Head of caudate nucleus (tissue), 42 donors: Measurements from ENCODE around the gene ABCB8.

ENCODE experiments used
- DNase-seq, 42 donors: peaks; one replicate each; pipeline versions ENCODE4 v3.0.0 to v3.0.0-alpha.2; 2020 to 2021; ENCODE audit warnings: mixed read lengths in 7 of 42
- intact Hi-C: fragments of 100-400 bp; cut with DNase I; formaldehyde crosslinking; loops from one replicate; pipeline ENCODE4 v1.15.0; 2022

ABCB8 gene

DNA sequence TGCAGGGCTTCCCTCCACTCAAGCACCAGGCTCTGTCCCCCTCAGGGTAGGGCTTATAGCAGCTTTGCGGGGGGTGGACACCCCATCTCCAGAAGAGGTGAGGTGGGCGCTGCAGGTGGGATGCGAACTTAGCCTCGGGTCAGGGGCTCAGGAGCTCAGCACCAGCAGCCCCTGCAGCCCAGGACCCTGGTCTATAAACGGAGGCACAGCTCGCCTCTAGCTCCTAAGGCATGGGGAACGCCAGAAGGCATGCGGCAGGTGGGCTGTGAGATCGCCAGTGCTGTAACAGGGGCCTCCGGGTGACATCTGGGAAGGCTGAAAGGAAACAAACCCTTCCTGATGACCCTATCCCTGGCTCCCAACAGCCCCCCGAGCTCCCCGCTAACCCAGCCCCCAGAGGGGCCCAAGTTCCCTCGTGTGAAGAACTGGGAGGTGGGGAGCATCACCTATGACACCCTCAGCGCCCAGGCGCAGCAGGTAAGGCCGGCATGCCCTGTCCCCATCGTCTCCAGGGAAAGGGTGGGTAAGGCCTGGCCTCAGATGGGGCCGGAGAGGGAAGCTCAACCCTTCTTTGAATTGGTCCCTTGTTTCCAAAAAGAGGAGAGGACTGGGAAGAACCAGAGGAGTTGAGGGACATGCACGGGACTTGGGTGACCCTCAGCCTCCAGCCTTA lies 33.3 kb upstream of the ABCB8 start:
- no peak for DNase-seq
- intact Hi-C loops: loop anchor here (10.0 kb wide), 1 partner anchor 210 kb away; no protein-coding TSS in a partner anchor

DNA sequence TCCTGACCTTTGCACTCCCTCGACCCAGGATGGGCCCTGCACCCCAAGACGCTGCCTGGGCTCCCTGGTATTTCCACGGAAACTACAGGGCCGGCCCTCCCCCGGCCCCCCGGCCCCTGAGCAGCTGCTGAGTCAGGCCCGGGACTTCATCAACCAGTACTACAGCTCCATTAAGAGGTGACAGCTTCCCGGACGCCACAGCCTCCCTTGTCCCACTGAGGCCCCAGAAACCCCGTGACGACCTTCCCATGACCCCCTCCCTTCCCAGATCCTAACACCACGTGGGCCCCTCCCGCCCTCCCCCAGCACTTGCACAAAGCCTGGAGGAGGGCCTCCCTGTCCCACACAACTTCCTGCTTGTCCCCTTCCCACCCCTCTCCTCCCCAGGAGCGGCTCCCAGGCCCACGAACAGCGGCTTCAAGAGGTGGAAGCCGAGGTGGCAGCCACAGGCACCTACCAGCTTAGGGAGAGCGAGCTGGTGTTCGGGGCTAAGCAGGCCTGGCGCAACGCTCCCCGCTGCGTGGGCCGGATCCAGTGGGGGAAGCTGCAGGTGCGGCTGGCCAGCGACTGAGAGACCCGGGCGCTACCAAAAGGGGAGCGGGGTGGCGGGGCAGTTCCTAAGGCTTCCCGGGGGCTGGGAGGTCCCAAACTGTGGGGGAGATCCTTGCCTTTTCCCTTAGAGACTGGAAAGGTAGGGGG lies 31.7 kb upstream of the ABCB8 start:
- DNase-seq: no peak
- intact Hi-C loops: loop anchor here (10.0 kb wide), 1 partner anchor 212 kb away; no protein-coding TSS in a partner anchor

DNA sequence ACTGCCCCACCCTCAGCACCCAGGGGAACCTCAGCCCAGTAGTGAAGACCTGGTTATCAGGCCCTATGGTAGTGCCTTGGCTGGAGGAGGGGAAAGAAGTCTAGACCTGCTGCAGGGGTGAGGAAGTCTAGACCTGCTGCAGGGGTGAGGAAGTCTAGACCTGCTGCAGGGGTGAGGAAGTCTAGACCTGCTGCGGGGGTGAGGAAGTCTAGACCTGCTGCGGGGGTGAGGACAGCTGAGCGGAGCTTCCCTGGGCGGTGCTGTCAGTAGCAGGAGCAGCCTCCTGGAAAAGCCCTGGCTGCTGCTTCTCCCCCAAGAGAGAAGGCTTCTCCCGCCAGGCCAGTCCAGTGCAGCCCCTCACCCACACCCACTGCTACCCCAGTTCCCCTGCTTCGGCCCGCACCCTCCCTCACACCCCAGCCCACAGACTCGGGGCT lies 31.2 kb upstream of the ABCB8 start:
- intact Hi-C loops: loop anchor here (10.0 kb wide), 1 partner anchor 212 kb away; no protein-coding TSS in a partner anchor
- no peak for DNase-seq

DNA sequence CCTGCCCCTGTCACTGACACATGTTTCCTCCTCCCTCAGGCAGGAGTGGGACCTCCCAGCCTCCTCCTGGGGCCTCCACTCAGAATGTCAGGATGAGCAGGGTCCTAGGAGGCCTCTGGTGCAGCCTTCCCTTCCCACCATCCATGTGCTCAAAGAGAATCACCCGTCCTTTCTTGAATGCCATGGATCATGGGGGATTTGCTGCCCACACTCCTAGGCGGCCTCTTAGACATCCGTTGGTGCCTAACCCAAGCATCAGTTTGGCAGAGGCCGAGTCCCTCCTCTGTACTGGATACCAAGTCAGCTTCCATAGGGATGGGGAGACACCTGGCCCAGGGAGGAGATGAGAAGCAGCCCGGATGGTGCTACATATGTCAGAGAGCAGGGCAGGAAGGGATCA lies 30.4 kb upstream of the ABCB8 start:
- intact Hi-C loops: loop anchor here (10.0 kb wide), 1 partner anchor 213 kb away; no protein-coding TSS in a partner anchor
- DNase-seq: no peak

DNA sequence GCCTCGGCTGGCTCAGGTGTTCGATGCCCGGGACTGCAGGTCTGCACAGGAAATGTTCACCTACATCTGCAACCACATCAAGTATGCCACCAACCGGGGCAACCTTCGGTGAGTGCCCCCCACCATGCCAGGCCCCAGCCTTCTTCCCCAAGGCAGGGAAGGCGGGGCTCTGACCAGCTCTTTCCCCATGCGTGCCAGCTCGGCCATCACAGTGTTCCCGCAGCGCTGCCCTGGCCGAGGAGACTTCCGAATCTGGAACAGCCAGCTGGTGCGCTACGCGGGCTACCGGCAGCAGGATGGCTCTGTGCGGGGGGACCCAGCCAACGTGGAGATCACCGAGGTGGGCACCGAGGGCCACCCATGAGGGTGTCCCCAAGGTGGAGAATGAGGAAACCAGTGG lies 29.9 kb upstream of the ABCB8 start:
- intact Hi-C loops: loop anchor here (10.0 kb wide), 1 partner anchor 214 kb away; no protein-coding TSS in a partner anchor
- no peak for DNase-seq

DNA sequence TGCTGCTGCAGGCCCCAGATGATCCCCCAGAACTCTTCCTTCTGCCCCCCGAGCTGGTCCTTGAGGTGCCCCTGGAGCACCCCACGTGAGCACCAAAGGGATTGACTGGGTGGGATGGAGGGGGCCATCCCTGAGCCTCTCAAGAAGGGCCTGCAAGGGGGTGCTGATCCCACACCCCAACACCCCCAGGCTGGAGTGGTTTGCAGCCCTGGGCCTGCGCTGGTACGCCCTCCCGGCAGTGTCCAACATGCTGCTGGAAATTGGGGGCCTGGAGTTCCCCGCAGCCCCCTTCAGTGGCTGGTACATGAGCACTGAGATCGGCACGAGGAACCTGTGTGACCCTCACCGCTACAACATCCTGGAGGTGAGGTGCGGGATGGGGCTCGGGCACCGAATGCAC lies 29.2 kb upstream of the ABCB8 start:
- no peak for DNase-seq
- intact Hi-C loops: loop anchor here (10.0 kb wide), 1 partner anchor 214 kb away; no protein-coding TSS in a partner anchor

DNA sequence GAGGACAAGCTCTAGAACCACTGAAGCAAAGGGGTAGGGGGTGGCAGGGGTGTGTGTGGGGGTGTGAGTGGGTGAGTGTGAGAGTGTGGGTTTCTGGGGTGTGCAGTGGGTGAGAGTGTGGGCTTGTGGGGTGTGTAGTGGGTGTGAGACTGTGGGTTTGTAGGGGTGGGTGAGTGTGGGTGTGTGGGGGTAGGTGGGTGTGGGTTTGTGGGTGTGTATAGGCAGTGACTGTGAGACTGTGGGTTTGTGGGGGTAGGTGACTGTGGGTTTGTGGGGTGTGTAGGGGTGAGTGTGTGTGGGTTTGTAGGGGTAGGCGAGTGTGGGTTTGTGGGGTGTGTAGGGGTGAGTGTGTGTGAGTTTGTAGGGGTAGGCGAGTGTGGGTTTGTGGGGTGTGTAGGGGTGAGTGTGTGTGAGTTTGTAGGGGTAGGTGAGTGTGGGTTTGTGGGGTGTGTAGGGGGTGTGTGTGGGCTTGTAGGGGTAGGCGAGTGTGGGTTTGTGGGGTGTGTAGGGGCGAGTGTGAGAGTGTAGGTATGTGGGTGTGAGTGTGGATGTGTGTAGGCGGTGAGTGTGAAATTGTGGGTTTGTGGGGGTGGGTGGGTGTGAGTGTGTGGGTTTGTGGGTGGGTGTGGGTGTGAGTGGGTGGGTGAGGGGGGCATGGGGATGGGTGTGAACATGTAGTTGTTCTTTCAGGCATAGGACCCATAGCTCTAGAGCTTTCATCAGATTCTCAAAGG lies 28.6 kb upstream of the ABCB8 start:
- DNase-seq: no peak
- intact Hi-C loops: loop anchor here (10.0 kb wide), 1 partner anchor 215 kb away; no protein-coding TSS in a partner anchor

DNA sequence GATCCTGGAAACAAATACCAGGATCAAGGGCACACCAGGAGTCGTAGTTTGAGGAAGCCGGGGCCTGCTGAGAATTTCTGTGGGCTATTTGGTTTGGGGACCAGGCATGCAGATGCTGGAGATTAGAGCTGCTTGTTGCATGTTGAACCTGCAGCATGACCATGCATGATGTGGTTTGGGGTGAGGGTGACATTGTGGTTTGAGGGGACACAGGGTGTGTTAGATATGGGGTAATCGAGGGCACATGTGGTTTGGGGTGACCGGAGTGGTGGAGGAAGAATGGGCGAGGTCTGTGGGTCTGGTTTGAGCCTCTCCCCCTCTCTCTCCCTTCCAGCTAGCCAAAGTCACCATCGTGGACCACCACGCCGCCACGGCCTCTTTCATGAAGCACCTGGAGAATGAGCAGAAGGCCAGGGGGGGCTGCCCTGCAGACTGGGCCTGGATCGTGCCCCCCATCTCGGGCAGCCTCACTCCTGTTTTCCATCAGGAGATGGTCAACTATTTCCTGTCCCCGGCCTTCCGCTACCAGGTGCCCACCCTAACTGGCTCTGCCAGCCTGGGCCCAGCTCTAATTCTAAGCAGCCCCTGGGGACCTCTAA lies 27.3 kb upstream of the ABCB8 start:
- no peak for DNase-seq
- intact Hi-C loops: no loop called here

DNA sequence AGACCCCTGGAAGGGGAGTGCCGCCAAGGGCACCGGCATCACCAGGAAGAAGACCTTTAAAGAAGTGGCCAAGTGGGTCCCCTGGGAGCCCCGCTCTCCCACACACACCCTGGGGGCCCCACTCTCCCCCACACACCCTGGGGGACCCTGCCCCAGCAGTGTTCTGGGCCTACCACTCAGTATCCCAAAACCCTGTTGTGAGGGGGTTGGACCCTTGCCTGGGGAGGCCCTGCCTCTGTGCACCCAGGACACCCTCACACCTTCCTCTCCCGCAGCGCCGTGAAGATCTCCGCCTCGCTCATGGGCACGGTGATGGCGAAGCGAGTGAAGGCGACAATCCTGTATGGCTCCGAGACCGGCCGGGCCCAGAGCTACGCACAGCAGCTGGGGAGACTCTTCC lies 26.7 kb upstream of the ABCB8 start:
- no peak for DNase-seq
- intact Hi-C loops: no loop called here

DNA sequence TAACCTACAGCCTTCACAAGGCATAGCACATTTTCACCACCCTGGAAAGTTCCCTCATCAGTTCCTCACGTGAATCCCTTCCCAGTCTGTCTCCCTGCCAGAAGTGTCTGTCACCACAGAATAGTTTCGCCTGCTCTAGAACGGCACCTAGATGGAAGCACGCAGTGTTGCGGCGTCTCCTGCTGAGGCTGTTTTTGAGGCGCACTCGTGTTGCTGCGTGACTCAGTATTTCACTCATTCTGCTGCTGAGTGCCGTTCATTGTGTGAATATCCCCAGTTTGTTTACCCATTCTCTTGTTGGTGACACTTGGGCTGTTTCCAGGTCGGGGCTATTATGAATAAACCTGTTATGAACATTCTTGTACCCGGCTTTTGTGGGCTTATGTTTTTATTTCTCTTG lies 24.7 kb upstream of the ABCB8 start:
- peak in 9 of 42 donors; percentile 13 to 62 (median 33) for DNase-seq
- intact Hi-C loops: no loop called here

DNA sequence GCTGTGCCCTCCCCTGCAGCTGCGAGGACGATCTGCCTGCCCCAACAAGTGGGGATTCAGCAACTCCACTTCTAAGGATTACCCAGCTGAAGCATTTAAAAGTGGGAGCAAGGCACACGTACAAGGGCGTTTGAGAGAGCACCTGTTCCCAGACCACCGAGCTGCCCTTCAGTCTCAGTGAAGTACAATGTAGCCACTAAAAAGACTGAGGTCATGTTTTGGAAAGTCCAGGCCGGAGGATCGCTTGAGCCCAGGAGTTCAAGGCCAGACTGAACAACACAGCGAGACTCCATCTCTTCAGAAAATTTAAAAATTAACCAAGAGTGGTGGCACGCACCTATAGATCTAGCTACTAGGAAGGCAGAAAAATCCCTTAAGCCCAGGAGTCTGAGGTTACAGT lies 22.7 kb upstream of the ABCB8 start:
- DNase-seq: no peak
- intact Hi-C loops: no loop called here

DNA sequence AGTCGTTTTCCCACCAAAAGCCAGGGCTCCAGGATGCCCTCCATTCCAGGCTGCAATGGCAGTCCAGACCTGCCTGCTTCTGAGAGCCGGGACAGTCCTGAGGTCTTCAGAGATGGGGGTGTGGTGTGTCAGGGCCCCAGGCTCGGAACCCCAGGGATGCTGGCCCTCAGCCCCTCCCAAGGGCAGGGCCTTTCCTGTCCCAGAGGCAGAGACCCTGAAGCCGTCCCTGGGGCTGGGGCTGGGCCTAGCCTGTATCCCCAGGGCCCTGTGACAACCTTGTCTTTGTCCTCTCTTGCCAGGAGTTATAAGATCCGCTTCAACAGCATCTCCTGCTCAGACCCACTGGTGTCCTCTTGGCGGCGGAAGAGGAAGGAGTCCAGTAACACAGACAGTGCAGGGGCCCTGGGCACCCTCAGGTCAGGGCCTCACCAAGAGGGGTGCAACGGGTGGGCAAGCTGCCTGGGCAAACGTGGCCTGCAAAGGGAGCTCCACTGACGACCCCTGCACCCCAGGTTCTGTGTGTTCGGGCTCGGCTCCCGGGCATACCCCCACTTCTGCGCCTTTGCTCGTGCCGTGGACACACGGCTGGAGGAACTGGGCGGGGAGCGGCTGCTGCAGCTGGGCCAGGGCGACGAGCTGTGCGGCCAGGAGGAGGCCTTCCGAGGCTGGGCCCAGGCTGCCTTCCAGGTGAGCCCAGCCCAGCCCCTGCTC lies 21.5 kb upstream of the ABCB8 start:
- intact Hi-C loops: no loop called here

DNA sequence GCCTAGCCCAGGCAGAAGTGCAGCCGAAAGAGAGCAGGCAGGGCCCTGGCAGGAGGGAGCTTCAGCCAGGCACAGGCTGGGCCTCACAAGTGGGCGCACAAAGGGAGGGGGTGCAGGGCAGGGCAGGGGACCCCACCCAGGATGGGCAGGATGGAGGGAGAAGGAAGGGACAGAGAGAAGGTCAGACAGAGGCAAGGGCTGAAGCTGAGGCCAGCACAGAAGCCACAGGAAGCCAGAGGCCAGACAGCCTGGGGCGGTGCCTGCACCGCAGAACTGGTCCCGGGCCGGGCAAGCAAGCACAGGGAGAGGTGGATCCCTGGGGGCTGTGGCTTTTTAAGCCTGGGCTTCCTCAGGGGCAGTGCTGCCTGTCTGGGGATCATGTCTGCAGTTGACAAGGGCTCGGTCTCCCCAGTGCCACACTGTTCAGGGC lies 20.8 kb upstream of the ABCB8 start:
- intact Hi-C loops: no loop called here
- DNase-seq: no peak

More for the DNA sequence above, 21.5 kb upstream of the ABCB8 start:
- no peak for DNase-seq

DNA sequence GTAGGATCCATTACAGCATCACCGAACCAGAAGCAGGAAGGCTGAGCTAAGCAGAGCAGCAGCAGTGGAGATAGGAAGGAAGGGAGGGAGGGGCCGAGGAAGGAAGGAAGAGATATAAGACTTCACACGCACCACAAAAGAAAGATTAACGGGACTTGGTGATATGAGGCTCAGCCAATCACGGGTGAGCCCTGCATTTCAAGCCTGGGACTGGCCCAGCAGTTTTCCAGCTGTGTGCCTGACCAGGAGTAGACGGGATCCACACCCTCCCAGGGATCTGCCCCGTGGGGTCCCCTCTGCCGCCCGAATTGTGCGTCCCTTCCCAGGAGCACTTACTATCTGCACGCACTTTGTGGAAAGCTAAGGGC lies 20.1 kb upstream of the ABCB8 start:
- no peak for DNase-seq
- intact Hi-C loops: no loop called here

DNA sequence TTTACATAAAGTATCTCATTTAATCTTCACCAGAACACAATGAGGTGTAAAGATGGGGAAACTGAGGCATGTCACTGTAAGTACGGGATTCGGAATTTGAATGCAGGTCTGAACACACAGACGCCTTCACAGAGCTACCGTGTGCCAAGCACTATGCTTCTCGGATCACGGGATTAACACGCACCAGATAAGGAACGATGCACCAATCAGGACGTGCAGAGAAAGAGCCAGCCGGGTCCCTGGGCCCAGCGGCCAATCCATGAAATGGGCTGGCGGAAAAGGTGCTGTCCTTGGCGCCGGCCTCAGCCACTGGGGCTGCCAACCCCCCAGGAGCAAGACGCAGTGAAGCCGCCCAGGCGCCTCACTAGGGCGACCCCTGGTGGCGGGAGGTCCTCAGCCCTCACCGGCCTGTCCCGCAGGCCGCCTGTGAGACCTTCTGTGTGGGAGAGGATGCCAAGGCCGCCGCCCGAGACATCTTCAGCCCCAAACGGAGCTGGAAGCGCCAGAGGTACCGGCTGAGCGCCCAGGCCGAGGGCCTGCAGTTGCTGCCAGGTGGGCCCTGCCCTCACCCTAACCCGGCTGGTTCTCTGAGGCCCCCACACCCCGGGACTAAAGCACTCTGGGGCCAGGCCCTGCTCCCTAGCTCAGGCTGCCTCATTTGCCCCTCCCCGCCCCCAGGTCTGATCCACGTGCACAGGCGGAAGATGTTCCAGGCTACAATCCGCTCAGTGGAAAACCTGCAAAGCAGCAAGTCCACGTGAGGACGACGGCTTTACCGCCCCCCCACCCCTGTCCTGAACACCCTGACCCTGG lies 19.5 kb upstream of the ABCB8 start:
- DNase-seq: peak in 36 of 42 donors; percentile 30 to 83 (median 58)
- intact Hi-C loops: no loop called here

DNA sequence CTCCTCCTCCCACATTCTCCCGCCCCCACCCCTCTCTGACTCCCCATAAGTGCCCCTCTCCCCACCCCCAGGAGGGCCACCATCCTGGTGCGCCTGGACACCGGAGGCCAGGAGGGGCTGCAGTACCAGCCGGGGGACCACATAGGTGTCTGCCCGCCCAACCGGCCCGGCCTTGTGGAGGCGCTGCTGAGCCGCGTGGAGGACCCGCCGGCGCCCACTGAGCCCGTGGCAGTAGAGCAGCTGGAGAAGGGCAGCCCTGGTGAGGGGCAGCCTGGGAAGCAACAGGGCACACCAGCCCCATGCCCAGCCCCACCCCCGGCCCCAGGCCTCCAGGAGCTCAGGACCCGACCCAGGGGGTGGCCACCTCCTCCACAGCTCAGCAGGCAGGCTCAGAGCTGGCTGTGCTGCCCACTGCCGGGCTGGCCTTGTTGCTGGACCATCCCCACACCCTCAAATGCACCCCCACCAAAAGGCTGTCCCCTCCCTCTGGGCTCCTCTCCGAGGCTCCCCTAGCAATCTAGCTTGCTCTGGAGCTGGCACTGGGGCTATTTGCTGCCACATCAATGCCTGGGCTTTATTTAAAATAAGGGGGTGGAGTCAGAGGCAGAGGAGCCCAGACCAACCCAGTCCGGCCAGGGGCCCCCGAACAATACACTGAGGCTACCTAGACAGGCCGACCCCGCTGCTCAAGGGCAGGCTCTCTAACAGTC lies 18.8 kb upstream of the ABCB8 start:
- intact Hi-C loops: no loop called here
- no peak for DNase-seq

DNA sequence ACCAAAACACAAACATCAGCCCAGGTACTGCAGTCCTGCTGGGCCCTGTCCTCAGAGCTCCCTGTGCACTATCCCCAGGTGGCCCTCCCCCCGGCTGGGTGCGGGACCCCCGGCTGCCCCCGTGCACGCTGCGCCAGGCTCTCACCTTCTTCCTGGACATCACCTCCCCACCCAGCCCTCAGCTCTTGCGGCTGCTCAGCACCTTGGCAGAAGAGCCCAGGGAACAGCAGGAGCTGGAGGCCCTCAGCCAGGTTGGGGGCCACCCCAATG lies 18.3 kb upstream of the ABCB8 start:
- no peak for DNase-seq
- intact Hi-C loops: no loop called here
